ENCODE data around the gene PEF1.

- TF ChIP-seq CTCF (IDR thresholded peaks at IDR 0.05), result no peak
- TF ChIP-seq EZH2 (IDR thresholded peaks at IDR 0.05; ENCODE audit: borderline replicate concordance, insufficient read depth, low read depth, low read length, poor library complexity, severe bottlenecking), result no peak
These were observed 32.7 kb upstream of the PEF1 start for GRCh38 chr1:31677401-31677800.
